ENCODE results near the gene ZCCHC8. TPM values are rescaled to one million over a fixed set of nuclear protein-coding genes. Genes with fewer than 3 reads are reported as not detected.
"Not testable (repeated sequence)": the region's sequence is repeated elsewhere in the genome, so short reads cannot be mapped to it uniquely, and the experiment has no call there.

ZCCHC8 gene
- total RNA-seq, 2 donors from 2014 or later: 10.9 to 11.5 TPM

DNA sequence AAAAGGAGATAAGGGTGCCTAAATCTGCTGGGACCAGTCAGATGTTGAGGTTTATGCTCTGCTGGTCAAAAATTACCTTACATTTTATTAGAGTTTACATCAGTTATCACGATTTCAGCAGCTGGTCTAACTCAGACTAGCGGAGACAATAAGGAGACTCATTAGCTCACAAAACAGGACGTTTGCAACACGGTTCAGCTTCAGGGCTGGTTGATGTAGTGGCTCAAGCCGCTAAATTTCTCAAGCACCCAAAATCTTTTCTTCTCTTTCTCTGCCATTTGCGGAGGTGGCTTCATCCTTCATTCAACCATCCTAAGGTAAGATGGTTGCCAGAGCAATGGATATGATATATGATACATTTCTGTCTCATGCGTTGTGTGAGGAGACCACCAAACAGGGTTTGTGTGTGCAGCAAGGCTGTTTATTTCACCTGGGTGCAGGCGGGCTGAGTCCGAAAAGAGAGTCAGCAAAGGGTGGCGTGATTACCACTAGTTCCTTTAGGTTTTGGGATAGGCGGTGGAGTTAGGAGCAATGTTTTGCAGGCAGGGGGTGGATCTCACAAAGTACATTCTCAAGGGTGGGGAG is 47.9 kb downstream of the ZCCHC8 start:
- intact Hi-C loops (cut with DNase I): no loop called here
- DNase-seq (no peak), ATAC-seq (no peak)

DNA sequence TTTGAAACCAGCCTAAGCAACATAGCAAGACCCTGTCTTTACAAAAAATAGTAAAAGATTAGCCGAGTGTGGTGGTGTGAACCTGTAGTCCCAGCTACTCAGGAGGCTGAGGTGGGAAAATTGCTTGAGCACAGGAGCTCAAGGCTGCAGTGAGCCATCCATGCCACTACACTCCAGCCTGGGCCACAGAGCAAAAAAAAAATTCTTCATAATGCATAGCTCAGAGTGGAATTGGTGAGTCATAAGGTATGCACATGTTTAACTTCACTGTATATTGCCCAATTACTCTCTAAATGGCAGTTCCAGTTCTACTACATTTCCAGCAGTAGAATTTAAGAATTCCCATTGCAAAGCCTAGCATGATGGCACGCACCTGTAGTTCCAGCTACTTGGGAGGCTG is 51.4 kb downstream of the ZCCHC8 start:
- intact Hi-C loops (cut with DNase I): no loop called here
- no peak for DNase-seq
- ATAC-seq: no peak

DNA sequence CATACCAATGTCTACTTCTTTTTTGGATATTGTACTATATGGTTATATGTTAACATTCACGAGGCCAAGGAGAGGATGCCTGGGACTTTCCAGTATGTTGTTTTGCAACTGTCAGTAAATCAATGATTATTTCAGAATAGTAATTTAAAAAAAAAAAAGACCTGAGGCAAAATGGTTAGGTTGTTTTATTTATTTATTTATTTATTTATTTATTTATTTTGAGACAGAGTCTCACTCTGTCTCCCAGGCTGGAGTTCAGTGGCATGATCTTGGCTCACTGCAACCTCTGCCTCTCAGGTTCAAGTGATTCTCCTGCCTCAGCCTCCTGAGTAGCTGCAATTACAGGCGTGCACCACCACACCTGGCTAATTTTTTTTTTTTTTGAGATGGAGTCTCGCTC is 52.9 kb downstream of the ZCCHC8 start:
- ATAC-seq; intact Hi-C loops (cut with DNase I); DNase-seq: not testable (repeated sequence)

DNA sequence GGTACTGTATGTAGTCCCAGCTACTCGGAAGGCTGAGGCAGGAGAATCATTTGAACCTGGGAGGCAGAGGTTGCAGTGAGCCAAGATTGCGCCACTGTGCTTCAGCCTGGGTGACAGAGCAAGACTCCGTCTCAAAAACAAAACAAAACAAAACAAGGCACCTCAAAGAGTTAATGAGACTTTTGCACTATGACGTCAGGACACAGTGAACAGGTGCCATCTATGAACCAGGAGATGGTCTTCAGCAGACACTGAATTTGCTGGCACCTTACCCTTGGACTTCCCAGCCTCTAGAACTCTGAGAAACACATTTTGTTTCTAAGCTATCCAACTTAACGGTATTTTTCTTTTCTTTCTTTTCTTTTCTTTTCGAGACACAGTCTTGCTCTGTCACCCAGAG is 54.3 kb downstream of the ZCCHC8 start:
- intact Hi-C loops (cut with DNase I); DNase-seq; ATAC-seq: not testable (repeated sequence)

DNA sequence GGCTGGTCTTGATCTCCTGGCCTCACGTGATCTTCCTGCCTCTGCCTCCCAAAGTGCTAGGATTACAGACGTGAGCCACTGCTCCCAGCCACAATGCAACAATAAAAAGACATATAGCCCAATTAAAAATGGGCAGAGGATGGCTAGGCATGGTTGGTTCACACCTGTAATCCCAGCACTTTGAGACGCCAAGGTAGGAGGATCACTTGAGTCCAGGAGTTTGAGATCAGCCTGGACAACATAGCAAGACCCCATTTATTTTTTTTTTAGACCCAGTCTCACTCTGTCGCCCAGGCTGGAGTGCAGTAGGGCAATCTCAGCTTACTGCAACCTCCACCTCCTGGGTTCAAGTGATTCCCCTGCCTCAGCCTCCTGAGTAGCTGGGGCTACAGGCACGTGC is 56.7 kb downstream of the ZCCHC8 start:
- ATAC-seq; intact Hi-C loops (cut with DNase I); DNase-seq: not testable (repeated sequence)

DNA sequence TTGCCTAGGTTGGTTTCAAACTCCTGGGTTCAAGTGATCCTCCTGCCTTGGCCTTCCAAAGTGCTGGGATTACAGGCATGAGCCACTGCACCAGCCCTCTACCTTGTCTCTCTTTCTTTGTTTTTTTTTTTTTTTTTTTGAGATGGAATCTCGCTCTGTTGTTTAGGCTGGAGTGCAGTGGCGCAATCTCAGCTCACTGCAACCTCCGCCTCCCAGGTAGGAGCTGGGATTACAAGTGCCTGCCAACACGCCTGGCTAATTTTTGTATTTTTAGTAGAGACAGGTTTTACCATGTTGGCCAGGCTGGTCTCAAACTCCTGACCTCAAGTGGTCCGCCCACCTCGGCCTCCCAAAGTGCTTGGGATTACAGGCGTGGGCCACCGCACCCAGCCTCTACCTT is 61.9 kb downstream of the ZCCHC8 start:
- intact Hi-C loops (cut with DNase I): not testable (repeated sequence)

DNA sequence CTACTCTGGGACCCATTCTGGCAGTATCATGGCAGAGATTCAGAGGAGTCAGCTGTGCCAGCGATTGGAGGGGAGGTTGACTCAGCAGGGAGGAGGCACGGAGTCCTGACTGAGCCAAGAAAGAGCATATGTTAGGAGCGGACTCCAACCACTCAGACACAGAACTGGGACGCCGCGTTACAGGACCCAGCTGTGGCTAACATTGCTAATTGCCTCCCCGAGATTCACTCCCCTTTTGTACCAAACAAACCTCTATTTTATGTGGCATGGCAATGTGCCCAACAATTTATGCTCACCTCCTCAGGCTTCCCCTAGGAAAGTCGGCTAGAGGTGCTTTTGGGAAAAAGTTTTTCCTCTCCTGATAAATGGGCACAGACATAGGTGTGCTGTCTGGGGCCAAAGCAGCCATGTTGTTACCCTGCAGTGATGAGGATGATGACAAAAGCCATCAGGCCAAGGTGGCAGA is 63.0 kb downstream of the ZCCHC8 start:
- DNase-seq: peak; percentile 58
- intact Hi-C loops (cut with DNase I): no loop called here
- peak; percentile 88 to 98 for ATAC-seq

More for the DNA sequence above, 61.9 kb downstream of the ZCCHC8 start:
- not testable (repeated sequence) for DNase-seq, ATAC-seq

DNA sequence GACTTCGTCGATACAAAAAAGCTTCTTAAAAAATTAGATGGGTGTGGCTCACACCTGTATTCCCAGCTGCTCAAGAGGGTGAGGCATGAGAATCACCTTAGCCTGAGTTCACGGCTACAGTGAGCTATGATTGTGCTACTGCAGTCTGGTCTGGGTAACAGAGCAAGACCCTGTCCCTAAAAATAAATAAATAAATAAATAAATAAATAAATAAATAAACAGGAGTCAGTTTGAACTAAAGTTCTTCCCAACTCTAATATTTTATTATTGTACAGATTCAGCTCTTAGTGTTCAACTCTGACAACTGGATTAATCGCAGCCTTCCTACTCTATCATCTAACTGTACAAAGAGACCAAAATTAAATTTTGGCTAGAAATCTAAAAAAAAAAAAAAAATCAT is 65.5 kb downstream of the ZCCHC8 start:
- ATAC-seq: no peak
- intact Hi-C loops (cut with DNase I): no loop called here
- DNase-seq: no peak

DNA sequence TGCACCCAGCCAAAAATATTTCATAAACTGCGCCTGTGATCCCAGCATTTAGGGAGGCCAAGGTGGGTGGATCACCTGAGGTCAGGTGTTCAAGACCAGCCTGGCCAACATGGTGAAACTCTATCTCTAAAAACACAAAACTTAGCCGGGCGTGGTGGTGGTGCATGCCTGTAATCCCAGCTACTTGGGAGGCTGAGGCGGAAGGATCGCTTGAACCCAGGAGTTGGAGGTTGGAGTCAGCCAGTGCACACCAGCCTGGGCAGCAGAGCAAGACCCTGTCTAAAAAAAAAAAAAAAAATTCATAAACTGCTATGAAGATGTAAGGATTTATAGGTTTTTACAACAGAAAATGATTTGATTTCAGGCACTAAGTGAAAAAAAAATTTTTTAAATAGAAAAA is 71.7 kb downstream of the ZCCHC8 start:
- not testable (repeated sequence) for ATAC-seq
- intact Hi-C loops (cut with DNase I): loop anchor here in 1 of 2 donors (10.0 kb wide), 1 partner anchor 84 kb away; no protein-coding TSS in a partner anchor

DNA sequence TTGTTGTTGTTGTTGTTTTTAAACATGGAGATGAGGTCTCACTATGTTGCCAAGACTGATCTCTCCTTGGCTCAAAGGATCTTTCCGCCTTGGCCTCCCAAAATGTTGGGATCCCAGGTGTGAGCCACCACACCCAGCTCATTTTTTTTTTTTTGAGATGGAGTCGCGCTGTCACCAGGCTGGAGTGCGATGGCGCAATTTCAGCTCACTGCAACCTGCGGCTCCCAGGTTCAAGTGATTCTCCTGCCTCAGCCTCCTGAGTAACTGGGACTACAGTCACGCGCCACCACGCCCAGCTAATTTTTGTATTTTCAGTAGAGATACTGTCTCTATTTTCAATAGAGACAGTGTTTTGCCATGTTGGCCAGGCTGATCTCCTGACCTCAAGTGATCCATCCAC is 73.3 kb downstream of the ZCCHC8 start:
- intact Hi-C loops (cut with DNase I): loop anchor here in 1 of 2 donors (10.0 kb wide), 1 partner anchor 83 kb away; no protein-coding TSS in a partner anchor
- DNase-seq: no peak
- no peak for ATAC-seq

More for the DNA sequence above, 71.7 kb downstream of the ZCCHC8 start:
- not testable (repeated sequence) for DNase-seq

DNA sequence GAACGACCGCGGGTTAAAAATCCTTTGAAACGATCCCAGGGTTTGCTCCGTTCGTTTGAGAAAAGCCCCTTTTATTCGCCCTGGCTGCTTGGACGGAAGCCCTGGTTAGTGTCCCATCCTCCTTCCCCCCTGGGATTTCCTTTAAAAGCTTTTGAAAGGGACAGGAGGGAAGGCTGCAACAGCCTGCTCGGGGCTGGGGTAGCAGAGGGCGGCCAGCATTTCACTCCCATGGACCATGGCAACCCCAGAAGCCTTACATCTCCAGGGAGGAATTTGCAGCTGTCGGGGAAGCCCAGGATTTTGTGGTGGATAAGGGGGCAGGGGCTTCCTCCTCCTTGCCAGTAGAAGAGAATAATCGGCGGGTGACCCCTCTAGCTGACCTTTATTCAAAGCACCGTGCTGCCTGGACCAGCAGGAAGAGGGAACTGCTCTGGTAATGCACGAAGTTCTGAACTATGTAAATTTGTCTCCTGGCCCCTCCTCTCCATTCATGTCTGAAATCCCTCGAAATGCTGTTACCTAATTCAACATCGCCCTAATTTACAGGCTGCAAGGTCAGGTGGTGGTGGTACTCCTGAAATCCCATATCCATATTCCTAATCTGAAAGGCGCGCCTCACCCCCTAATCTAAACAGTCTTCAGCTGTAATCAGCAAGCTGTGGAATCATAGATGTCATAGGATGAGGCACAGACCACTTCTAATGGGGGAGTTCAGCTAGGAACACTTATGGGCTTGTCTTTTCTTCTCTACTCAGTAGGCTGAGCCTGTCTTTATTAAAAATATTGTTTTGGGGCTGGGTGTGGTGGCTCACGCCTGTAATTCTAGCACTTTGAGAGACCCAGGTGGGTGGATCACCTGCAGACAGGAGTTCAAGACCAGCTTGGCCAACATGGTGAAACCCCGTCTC is 77.2 kb downstream of the ZCCHC8 start:
- ATAC-seq (peak in 1 of 2 donors; percentile 31), DNase-seq (no peak)
- intact Hi-C loops (cut with DNase I): loop anchor here in 1 of 2 donors (10.0 kb wide), 1 partner anchor 79 kb away; no protein-coding TSS in a partner anchor

DNA sequence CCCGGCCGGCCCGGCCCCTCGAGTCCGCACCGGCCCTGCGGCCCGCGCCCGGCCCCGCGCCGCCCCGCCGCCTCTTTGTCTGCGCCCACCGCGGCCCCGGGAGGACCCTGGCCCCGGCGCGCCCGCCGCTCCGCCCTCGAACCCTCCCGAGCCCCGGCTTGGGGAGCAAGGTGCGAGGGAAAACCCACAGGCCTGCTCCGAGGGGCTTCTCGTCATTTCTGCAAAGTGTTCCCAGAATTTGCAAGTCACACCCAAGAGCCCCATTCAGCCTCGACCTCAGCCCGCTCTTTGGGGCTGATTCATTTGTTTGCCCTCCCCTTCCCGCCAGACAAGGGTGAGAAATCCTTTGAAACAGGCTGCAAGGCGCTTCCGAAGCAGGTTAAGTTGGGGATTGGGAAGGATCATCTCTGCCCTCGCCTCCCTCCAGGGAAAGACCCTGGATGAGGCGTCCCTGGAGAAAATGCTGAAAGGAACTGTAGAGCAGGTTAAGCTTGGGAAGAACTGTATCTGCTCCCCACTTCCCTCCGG is 77.9 kb downstream of the ZCCHC8 start:
- peak; percentile 28 for DNase-seq
- intact Hi-C loops (cut with DNase I): loop anchor here in 1 of 2 donors (10.0 kb wide), 1 partner anchor 78 kb away; no protein-coding TSS in a partner anchor
- ATAC-seq: peak in 1 of 2 donors; percentile 4

DNA sequence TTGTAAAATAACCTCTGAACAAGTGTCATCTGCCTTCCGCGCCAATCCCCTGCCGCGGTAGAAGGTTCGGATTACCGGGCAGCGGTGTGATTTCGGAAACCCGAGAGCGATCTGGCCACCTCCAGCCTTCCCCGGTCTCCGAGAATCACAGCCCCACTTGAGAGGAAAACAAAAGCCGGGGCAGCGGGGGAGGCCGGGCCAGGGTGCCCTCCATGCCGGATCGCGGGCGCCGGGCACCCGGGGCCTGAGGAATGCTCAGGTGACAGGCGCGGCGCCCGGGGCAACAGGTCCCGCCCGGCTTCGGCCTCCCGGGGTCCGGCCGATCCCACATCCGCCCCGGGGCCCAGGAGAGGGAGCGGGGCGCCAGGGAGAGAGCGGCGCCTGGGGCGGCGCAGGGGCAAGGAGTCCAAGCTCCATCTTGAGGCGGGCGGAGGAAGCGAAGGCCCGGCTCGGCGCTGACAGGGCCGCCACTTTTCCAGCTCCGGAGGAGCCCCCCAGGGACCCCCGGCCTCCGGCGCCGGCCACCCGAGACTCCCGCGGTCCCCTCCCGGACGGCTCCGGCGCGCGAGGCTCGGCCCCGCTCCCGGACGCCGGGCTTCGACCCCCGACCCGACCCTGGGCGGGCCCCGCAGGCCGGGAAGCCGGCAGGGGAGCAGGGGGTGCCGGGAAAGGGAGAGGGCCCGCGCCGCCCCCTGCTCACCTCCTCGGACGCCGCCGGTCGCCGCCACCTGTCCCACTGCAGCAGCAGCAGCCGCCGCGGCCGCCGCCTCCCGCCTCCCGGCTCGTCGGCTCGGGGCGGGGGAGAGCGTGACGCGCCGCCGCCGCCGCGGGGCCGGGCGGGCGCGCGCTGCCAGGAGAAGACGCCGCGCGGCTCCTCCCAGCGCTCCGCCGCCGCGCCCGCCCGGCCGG is 78.7 kb downstream of the ZCCHC8 start, which contains the start of gene CLIP1:
CLIP1 (minus strand) TSS at position 849 of the 909 bp plus-strand sequence. CDS start 42,217 bp downstream, outside the sequence.
- intact Hi-C loops (cut with DNase I): loop anchor here in 1 of 2 donors (10.0 kb wide), 1 partner anchor 77 kb away; no protein-coding TSS in a partner anchor
- DNase-seq (peak; percentile 72), ATAC-seq (peak; percentile 88 to 90)

Other genes with a start within 250 kb of the ZCCHC8 start
- gene VPS33A, start 234.4 kb downstream of the ZCCHC8 start, total RNA-seq: 10 to 100 TPM in 1 of 2 donors, 1 to 10 TPM in 1; 9.1 to 10.7 TPM
- gene CLIP1, start 78.3 kb downstream of the ZCCHC8 start, total RNA-seq: 100 to 1,000 TPM; 101 to 124 TPM
- gene RSRC2, start 26.0 kb upstream of the ZCCHC8 start, total RNA-seq: 10 to 100 TPM; 35.8 to 43.8 TPM
- gene KNTC1, start 26.3 kb upstream of the ZCCHC8 start, total RNA-seq: 1 to 10 TPM; 4.1 to 5.7 TPM
- 1 to 10 TPM; 3.3 to 4.4 TPM for gene HCAR2, start 202.4 kb upstream of the ZCCHC8 start, total RNA-seq
- gene HCAR3, start 215.9 kb upstream of the ZCCHC8 start, total RNA-seq: 1 to 10 TPM in 1 of 2 donors, under 1 TPM in 1; 0.29 to 1.4 TPM
- 1 to 10 TPM in 1 of 2 donors, under 1 TPM in 1; 0.50 to 1.4 TPM for gene HCAR1, start 229.9 kb upstream of the ZCCHC8 start, total RNA-seq

All from left cardiac atrium (tissue), 4 donors.